SK-MEL-5 (cell line): ENCODE results near the gene KLRC3. TPM values are rescaled to one million over a fixed set of nuclear protein-coding genes. Genes with fewer than 3 reads are reported as not detected.
"Not testable (repeated sequence)": the region's sequence is repeated elsewhere in the genome, so short reads cannot be mapped to it uniquely, and the experiment has no call there.

Experiments used
- DNase-seq: peaks from one replicate; pipeline ENCODE4 v3.0.0-alpha.2; 2016; ENCODE audit warnings: low read depth, low spot score
- in situ Hi-C: cut with HindIII; loops from 2 replicates; pipeline ENCODE4 v1.10.0; 2016; ENCODE audit warnings: low sequenced_read_pairs, high pct_unique_total_duplicates, low pct_unique_long_range_greater_than_20kb
- polyA plus RNA-seq, 2 experiments: library from polyadenylated mRNA; depleted of rRNA; stranded (reverse); fragments of >200 nt; gene quantifications; 2 replicates each; pipeline ENCODE4 v1.2.3, GENCODE V29; 2015
- total RNA-seq: library from RNA; depleted of rRNA; stranded (reverse); fragments of >200 nt; shearing (Covaris generic); gene quantifications from 2 replicates; pipeline ENCODE4 v1.2.3, GENCODE V29; 2014; rRNA removed

KLRC3 gene
- 0.66 and 1.7 TPM in 2 replicates for total RNA-seq
- 0.44 and 0.58 TPM in 2 replicates for polyA plus RNA-seq (2015; cell fraction: cytosol; rRNA removed)
- 4.3 and 4.5 TPM in 2 replicates for polyA plus RNA-seq (2015; cell fraction: nucleus; rRNA removed)

DNA sequence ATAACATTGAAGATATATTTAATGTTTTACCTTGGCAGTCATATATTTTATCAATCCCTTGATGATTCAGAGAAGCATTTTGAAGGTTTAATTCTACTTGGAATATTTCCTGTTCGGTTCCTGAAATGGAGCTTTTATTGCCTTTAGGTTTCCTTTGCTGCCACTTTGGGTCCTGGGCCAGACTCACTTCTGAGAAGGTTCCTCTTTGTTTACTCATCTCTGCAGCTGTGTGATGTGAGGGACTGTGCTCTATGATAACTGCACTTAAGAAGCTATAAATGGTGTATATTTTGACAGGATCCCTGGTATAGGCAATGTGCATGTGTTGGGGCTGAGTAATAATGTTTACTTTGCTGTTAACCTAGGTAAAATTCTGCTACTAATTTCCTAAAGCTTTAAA lies at the start of gene KLRC3:
KLRC3 (minus strand) TSS at position 262 of the 400 bp plus-strand sequence; CDS start at position 217, 45 bp downstream.
- in situ Hi-C loops, DNase-seq: not testable (repeated sequence)

DNA sequence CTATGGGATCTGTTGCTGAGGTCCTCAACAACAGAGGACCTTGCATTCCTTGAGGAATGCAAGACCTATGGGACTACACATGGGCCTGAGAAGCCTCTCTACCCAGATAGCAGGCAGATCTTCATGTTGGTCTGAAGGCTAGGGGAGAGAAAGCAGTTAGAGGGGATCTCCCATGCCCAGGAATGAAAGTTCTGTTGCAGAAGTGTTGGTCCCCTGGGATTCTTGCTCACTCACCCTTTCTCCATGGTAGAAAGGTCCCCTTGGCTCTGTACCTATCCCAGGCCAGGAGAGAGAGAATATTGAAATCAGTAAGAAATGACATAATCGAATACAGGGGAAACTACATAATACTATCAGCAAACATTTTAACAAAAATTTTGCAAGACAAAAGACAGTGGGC lies 49.3 kb upstream of the KLRC3 start:
- in situ Hi-C loops: no loop called here
- DNase-seq: no peak

DNA sequence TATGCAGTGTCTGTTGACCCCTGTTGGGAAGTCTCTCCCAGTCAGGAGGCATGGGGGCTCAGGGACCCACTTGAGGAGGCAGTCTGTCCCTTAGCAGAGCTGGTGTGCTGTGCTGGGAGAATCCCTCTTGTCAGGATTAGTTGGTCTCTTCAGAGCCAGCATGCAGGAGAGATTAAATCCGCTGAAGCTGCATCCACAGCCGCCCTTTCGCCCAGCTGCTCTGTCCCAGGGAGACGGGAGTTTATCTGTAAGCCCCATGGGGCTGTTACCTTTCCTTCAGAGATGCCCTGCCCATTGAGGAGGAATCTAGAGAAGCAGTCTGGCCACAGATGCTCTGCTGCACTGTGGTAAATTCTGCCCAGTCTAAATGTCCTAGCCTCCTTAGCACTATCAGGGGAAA lies 45.9 kb upstream of the KLRC3 start:
- DNase-seq: no peak
- in situ Hi-C loops: no loop called here

DNA sequence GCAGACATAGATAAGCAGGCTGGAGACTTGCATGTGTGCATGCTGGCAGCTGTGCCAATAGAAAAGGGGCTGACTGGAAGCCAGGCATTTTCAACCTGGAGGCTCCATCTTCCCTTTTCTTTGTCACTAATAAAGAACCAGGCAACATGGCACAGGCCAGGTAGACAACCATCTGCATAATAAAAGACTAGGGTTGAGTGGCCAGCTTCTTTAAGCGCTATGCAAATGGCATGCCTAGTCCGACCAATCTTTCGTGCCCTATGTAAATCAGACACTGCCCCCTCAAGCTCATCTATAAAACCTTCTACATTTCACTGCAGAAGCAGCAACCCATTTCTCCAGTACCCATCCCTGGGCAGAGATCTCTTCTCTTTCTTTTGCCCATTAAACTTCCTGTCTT lies 37.4 kb upstream of the KLRC3 start:
- in situ Hi-C loops: no loop called here
- no peak for DNase-seq

DNA sequence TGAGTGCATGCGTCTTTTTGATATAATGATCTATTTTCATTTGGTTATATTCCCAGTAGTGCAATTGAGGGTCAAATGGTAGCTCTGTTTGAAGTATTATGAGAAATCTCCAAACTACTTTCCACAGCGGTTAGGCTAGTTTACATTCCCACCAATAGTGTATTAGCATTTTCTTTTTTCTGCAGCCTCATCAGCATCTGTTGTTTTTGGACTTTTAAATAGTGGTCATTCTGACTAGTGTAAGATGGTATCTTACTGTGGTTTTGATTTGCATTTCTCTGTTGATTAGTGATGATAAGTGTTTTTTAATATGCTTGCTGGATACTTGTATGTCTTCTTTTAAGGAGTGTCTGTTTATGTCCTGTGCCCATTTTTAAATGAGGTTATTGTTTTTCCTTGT lies 36.5 kb upstream of the KLRC3 start:
- DNase-seq: no peak
- in situ Hi-C loops: no loop called here

DNA sequence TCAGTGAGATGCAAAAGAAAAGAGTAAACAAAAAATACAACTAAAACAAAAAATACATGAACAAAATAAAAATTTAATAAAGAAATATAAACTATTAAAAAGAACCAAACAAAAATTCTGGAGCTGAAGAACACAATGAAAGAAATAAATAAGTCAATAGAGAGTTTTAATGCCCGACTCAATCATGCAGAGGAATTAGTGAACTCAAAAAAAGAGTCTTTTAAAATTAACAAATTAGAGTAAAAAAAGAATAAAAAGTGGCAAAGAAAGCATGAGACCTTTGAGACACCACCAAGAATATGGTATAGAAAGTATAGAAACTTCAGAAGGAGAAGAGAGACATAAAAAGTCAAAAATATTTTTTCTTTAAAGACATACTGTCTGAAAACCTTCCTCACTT lies 35.4 kb upstream of the KLRC3 start:
- in situ Hi-C loops: no loop called here
- DNase-seq: no peak

DNA sequence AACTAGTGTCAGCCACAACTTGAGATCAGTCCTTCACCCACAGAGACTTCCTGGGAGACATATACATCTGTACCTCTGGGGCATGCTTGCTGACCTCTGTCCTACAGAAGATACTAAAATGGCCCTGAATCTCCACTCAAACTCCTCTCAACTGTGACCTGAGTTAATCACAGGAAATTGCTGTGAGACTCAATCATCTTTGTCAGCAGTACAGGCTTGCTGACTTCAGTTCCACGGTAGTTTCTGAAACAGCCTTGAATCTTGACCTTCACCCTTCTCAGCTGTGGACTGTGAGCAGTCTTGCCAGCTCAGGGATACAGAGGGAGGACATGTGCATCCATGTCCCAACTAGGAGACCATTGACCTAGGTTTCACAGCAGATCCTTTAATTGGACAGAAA lies 34.1 kb upstream of the KLRC3 start:
- DNase-seq: no peak
- in situ Hi-C loops: no loop called here

DNA sequence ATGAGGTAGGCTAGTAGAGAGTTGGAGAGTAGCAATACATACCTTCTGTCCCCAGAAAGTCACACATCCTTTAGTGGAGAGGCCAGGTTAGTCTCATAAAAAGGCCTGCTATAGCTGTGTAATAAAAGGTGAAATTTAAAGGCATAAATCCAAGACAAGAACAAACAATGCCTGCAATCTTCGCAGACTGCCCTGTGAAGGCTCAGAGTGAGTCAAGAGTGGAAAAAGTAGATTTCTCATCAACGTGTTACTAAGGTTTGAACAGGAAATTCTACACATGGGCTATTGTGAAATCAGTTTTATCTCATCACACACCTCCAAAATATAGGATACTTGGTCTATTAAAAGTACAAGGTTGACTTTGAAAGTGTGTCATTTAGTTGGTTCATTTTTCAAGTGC lies 32.8 kb upstream of the KLRC3 start, which contains the start of gene KLRC1:
KLRC1 (minus strand) TSS at position 222 of the 400 bp plus-strand sequence. CDS start 2,221 bp downstream, outside the sequence.
- in situ Hi-C loops: no loop called here
- no peak for DNase-seq

DNA sequence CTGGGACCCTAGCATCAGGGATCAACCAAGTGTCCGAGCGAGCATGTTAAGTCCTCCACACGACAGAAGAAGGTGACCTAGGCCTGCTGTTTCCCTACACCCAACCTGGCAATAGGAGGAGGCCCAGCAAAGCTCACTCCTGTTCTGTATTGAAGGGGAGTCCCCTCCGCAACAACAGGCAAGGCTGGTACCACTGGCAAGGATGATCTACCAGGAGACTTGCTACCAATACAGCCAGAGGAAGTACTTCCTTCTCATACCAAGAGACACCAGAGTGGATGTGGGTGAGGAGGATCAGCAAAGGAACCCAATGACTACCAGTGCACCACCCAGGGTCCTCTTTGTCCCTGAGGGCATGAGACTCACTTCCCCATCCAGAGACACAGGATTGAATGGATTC lies 27.8 kb upstream of the KLRC3 start:
- no peak for DNase-seq
- in situ Hi-C loops: no loop called here

DNA sequence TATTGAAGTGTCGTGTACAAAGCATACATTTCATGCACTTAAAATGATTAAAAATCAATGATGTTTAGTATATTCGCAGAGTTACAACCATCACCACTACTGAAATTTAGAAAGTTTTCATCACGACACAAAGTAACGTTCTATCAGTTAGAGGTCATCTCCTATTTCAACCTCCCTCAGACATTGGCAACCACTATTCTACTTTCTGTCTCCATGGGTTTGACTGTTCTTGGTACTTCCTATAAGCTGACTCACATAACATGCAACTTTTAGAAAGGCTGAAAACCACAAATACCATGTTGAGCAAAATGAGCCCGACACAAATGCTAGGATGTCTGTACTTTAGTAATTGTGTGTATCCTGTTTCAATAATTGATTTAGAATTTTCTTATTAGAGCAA lies 25.7 kb upstream of the KLRC3 start:
- DNase-seq, in situ Hi-C loops: not testable (repeated sequence)

DNA sequence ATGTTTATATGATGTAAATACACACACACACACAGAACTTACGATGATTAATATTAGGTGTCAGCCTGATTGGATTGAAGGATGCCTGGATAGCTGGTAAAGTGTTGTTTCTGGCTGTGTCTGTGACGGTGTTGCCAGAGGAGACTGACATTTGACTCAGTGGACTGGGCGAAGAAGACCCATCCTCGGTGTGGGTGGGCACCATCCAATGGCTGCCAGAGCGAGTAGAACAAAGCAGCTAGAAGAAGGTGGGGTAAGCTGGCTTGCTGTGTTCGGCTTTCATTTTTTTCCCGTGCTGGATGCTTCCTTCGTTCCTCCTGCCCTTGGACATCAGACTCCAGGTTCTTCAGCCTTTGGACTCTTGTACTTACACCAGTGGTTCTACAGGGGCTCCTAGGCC lies 20.7 kb upstream of the KLRC3 start:
- in situ Hi-C loops, DNase-seq: not testable (repeated sequence)

DNA sequence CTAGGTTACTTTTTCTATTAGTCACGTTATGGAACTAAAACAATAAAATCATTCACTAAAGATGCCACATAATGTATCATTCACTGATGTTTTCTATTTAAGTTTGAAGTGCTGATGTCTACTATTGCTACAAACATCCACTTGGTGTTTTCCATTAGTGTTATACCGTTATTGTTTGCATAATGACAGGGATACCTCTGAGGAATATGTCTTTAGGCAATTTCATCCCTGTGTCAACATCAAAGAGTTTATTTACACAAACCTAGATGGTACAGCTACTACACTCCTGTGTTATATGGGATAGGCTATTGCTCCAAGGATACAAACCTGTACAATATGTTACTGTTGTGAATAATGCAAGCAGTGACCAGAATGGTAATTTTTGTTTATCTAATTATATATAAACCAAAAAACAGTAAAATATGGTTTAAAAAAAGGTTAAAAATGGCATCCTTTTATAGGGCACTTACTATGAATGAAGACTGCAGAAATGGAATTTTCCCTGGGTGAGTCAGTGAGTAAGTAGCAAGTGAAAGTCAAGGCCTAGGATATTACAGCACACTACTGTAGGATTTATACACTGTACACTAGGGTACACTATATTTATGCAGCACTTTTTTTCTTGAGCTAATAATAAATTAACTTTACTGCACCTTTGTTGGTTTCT lies 19.3 kb upstream of the KLRC3 start:
- in situ Hi-C loops, DNase-seq: not testable (repeated sequence)

DNA sequence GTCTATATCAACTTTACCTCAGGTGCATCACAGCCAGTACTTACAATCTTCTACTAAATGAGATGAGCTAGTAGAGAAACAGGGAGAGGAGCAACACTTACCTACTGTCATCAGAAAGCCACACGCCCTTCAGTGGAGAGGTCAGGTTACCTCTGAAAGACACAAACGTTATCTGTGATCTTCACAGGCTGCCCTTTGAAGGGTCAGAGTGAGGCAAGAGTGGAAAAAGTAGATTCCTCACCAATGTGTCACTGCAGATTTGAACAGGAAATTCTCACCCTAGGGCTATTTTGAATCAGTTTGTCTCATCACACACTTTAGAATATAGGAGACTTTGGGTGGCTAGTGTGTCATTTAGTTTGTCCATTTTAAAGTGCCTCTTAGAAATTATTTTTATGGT lies 17.2 kb upstream of the KLRC3 start:
- DNase-seq, in situ Hi-C loops: not testable (repeated sequence)

DNA sequence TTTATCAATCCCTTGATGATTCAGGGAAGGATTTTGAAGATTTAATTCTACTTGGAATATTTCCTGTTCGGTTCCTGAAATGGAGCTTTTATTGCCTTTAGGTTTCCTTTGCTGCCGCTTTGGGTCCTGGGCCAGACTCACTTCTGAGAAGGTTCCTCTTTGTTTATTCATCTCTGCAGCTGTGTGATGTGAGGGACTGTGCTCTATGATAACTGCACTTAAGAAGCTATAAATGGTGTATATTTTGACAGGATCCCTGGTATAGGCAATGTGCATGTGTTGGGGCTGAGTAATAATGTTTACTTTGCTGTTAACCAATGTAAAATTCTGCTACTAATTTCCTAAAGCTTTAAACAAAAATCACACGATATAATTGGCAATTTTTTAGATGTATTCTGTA lies 15.4 kb upstream of the KLRC3 start, which contains the start of gene KLRC2:
KLRC2 (minus strand) TSS at position 195 of the 400 bp plus-strand sequence; CDS start at position 171, 24 bp downstream.
- DNase-seq: peak; percentile 70
- in situ Hi-C loops: not testable (repeated sequence)

DNA sequence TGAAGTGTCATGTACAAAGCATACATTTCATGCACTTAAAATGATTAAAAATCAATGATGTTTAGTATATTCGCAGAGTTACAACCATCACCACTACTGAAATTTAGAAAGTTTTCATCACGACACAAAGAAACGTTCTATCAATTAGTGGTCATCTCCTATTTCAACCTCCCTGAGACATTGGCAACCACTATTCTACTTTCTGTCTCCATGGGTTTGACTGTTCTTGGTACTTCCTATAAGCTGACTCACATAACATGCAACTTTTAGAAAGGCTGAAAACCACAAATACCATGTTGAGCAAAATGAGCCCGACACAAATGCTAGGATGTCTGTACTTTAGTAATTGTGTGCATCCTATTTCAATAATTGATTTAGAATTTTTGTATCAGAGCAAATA lies 10.2 kb upstream of the KLRC3 start:
- DNase-seq: not testable (repeated sequence)

DNA sequence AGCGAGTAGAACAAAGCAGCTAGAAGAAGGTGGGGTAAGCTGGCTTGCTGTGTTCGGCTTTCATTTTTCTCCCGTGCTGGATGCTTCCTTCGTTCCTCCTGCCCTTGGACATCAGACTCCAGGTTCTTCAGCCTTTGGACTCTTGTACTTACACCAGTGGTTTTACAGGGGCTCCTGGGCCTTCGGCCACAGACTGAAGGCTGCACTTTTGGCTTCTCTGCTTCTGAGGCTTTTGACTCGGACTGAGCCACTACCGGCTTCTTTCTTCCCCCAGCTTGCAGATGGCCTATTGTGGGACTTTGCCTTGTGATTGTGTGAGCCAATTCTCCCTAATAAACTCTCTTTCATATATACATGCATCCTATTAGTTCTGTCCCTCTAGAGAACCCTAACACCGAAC lies 5.5 kb upstream of the KLRC3 start:
- in situ Hi-C loops, DNase-seq: not testable (repeated sequence)

More for the DNA sequence above, 10.2 kb upstream of the KLRC3 start:
- in situ Hi-C loops: not testable (repeated sequence)

DNA sequence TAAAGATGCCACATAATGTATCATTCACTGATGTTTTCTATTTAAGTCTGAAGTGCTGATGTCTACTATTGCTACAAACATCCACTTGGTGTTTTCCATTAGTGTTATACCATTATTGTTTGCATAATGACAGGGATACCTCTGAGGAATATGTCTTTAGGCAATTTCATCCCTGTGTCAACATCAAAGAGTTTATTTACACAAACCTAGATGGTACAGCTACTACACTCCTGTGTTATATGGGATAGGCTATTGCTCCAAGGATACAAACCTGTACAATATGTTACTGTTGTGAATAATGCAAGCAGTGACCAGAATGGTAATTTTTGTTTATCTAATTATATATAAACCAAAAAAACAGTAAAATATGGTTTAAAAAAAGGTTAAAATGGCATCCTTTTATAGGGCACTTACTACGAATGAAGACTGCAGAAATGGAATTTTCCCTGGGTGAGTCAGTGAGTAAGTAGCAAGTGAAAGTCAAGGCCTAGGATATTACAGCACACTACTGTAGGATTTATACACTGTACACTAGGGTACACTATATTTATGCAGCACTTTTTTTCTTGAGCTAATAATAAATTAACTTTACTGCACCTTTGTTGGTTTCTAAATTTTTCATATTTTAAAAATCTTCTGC lies 4.0 kb upstream of the KLRC3 start:
- DNase-seq, in situ Hi-C loops: not testable (repeated sequence)

DNA sequence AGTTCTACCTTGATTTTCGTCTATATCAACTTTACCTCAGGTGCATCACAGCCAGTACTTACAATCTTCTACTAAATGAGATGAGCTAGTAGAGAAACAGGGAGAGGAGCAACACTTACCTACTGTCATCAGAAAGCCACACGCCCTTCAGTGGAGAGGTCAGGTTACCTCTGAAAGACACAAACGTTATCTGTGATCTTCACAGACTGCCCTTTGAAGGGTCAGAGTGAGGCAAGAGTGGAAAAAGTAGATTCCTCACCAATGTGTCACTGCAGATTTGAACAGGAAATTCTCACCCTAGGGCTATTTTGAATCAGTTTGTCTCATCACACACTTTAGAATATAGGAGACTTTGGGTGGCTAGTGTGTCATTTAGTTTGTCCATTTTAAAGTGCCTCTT lies 1.8 kb upstream of the KLRC3 start:
- in situ Hi-C loops, DNase-seq: not testable (repeated sequence)

DNA sequence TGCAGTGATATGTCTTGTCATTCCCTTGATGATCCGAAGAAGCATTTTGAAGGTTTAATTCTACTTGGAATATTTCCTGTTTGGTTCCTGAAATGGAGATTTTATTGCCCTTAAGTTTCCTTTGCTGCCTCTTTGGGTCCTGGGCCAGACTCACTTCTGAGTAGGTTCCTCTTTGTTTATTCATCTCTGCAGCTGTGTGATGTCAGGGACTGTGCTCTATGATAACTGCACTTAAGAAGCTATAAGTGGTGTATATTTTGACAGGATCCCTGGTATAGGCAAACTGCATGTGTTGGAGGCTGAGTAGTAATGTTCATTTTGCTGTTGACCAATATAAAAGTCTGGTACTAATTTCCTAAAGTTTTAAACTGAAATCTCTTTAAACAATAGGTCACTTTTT lies 11.0 kb downstream of the KLRC3 start, which contains the start of gene KLRC4:
KLRC4 (minus strand) TSS at position 366 of the 400 bp plus-strand sequence; CDS start at position 184, 182 bp downstream.
- in situ Hi-C loops: no loop called here
- DNase-seq: peak; percentile 75
